ENCODE measurements around the gene CHURC1. TPM values are rescaled to one million over a fixed set of nuclear protein-coding genes. Genes with fewer than 3 reads are reported as not detected.

Gene CHURC1
- total and polyA plus RNA-seq, 2 donors from 2014 or later: 41.0 to 70.4 TPM

GRCh38 chr14:64889352-64889751 is 24.9 kb upstream of the CHURC1 start:
- H3K27me3 ChIP-seq (ENCODE audit: control insufficient read depth, insufficient read depth, low read length): no peaks in the 10 kb centered on the region
- H3K4me1 ChIP-seq (ENCODE audit: control insufficient read depth in 2 of 3, insufficient read depth in 2 of 3, low read depth in 1 of 3, low read length in 3 of 3): no peaks in the 10 kb centered on the region
- no peak for DNase-seq
- TF ChIP-seq CTCF (IDR thresholded peaks at IDR 0.05; ENCODE audit: borderline replicate concordance, extremely low read depth, insufficient read depth): no peak
- H3K4me3 ChIP-seq (ENCODE audit: low read length in 3 of 3): no peak overlapping the region
- H3K9me3 ChIP-seq (ENCODE audit: control insufficient read depth in 2 of 3, insufficient read depth in 1 of 3, low read length in 3 of 3): no peaks in the 10 kb centered on the region
- FAIRE-seq: no peak
- intact Hi-C loops (cut with DNase I): loop anchor here (10.0 kb wide), 1 partner anchor 55 kb away; no protein-coding TSS in a partner anchor
- H3K9ac ChIP-seq (ENCODE audit: low read length in 3 of 3): no peak overlapping the region
- no peaks in the 10 kb centered on the region for H3K36me3 ChIP-seq (ENCODE audit: control insufficient read depth in 2 of 3, insufficient read depth in 3 of 3, low read length in 3 of 3)
- no peak overlapping the region for H3K27ac ChIP-seq (ENCODE audit: low read depth in 2 of 2, low read length in 2 of 2)

DNA sequence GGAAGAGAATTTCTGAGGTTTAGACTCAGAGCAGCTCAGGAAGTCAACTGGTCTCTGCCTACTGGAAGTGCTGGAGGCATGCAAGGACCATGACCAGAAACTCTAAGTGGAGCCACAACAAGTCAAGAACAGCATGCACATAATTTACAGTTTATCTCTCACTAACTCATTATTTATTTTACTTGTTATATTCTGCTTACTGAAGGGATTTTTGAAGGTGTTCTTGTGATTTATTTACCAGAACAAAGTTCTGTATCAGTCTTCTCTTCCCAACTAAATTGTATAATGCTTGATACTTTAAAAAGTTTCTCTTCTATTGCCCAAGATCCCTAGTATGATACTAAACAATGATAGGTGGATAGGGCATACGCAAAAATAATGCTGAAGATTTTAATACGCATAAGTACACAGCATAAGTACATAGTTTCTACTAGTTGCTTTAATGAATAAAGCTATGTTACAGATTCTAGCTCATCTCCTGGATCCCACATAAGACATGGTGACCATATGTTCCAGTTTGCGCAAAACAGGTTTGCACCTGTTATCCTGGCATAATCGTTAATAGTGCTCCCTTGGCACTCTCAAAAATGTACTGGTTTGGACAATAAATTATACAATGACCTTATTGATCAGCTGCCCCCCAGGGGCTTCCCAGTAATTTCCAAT is 22.9 kb upstream of the CHURC1 start:
- Histone ChIP-seq H3K9me3 (ENCODE audit: control insufficient read depth in 2 of 3, insufficient read depth in 1 of 3, low read length in 3 of 3) (no peaks in the 10 kb centered on the region), H3K4me1 (ENCODE audit: control insufficient read depth in 2 of 3, insufficient read depth in 2 of 3, low read depth in 1 of 3, low read length in 3 of 3) (no peaks in the 10 kb centered on the region), H3K36me3 (ENCODE audit: control insufficient read depth in 2 of 3, insufficient read depth in 3 of 3, low read length in 3 of 3) (no peaks in the 10 kb centered on the region), H3K27ac (ENCODE audit: low read depth in 2 of 2, low read length in 2 of 2) (no peak overlapping the region), H3K9ac (ENCODE audit: low read length in 3 of 3) (no peak overlapping the region), H3K4me3 (ENCODE audit: low read length in 3 of 3) (no peak overlapping the region), H3K27me3 (ENCODE audit: control insufficient read depth, insufficient read depth, low read length) (no peaks in the 10 kb centered on the region)
- TF ChIP-seq CTCF (IDR thresholded peaks at IDR 0.05; ENCODE audit: borderline replicate concordance, extremely low read depth, insufficient read depth): no peak
- FAIRE-seq (no peak), DNase-seq (no peak)
- intact Hi-C loops (cut with DNase I): no loop called here

DNA sequence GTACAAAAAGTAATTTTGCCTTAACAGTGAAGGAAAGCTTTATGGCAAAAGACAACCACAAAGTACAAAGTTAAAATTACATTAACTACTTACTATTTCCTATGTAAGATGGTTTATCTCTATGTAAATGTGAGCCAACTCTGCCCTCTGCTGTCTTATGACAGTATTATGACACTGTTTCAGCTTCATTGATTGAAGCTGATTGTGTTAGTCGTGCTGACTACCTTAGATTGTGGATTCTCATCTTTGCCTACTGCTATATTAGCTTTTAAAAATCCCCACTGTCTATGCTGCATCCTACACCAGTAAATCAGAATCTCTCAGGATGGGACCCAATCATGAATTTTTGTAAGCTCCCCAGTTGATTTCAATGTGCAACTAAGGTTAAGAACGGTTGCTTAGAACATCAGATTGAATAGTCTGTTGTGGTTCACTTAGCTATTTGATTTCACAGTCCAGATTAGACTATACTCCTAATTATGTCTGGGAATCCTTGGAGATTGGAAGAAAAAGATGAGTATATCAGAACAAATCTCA is 22.3 kb upstream of the CHURC1 start:
- TF ChIP-seq CTCF (IDR thresholded peaks at IDR 0.05; ENCODE audit: borderline replicate concordance, extremely low read depth, insufficient read depth): peak; percentile 71
- H3K27ac ChIP-seq (ENCODE audit: low read depth in 2 of 2, low read length in 2 of 2): no peak overlapping the region
- peak; percentile 87 for FAIRE-seq
- H3K9ac ChIP-seq (ENCODE audit: low read length in 3 of 3): no peak overlapping the region
- H3K4me3 ChIP-seq (ENCODE audit: low read length in 3 of 3): no peak overlapping the region
- no peaks in the 10 kb centered on the region for H3K9me3 ChIP-seq (ENCODE audit: control insufficient read depth in 2 of 3, insufficient read depth in 1 of 3, low read length in 3 of 3)
- no peaks in the 10 kb centered on the region for H3K4me1 ChIP-seq (ENCODE audit: control insufficient read depth in 2 of 3, insufficient read depth in 2 of 3, low read depth in 1 of 3, low read length in 3 of 3)
- DNase-seq: peak in 3 of 5 donors; percentile 35 to 80 (median 79)
- H3K36me3 ChIP-seq (ENCODE audit: control insufficient read depth in 2 of 3, insufficient read depth in 3 of 3, low read length in 3 of 3): no peaks in the 10 kb centered on the region
- intact Hi-C loops (cut with DNase I): no loop called here
- no peaks in the 10 kb centered on the region for H3K27me3 ChIP-seq (ENCODE audit: control insufficient read depth, insufficient read depth, low read length)

Measured in kidney (tissue), 14 donors.